HEK293T (cell line): ENCODE results near the gene CSTPP1.
A peak's percentile ranks its signal among the peaks of the same experiment; 100 is the strongest.

Experiments
- CTCF ChIA-PET: fragments of 350-600 bp; formaldehyde crosslinking; extraction: SDS; loops from one replicate; lab custom pipeline; 2021; ENCODE audit warnings: antibody characterized with exemption, inconsistent platforms; lab: Yijun Ruan, JAX
- POLR2A ChIA-PET: fragments of 350-600 bp; formaldehyde crosslinking; extraction: SDS; loops from one replicate; lab custom pipeline; 2020; ENCODE audit warnings: antibody characterized with exemption, inconsistent platforms; lab: Yijun Ruan, JAX
- DNase-seq: peaks from one replicate; pipeline ENCODE4 v3.0.0; 2012; ENCODE audit warnings: mixed read lengths; ENCODE audit errors: extremely low spot score
- ARNT ChIP-seq: fragments of 450-650 bp; IDR thresholded peaks from 2 replicates; pipeline ENCODE4 v1.6.1; 2017; ENCODE audit warnings: mild to moderate bottlenecking
- BHLHE40 ChIP-seq: fragments of 450-650 bp; IDR thresholded peaks from 2 replicates; pipeline ENCODE4 v1.6.1; 2016; ENCODE audit warnings: mild to moderate bottlenecking, moderate library complexity, borderline replicate concordance
- CTBP1 ChIP-seq: fragments of 450-650 bp; IDR thresholded peaks from 2 replicates; pipeline ENCODE4 v1.6.1; 2016; ENCODE audit warnings: borderline replicate concordance
- ELF4 ChIP-seq: fragments of 450-650 bp; IDR thresholded peaks from 2 replicates; pipeline ENCODE4 v1.6.1; 2017; ENCODE audit warnings: antibody characterized with exemption
- FOXA1 ChIP-seq: fragments of 450-650 bp; IDR thresholded peaks from 2 replicates; pipeline ENCODE4 v1.6.1; 2016; ENCODE audit warnings: mild to moderate bottlenecking
- FOXK2 ChIP-seq: fragments of 450-650 bp; IDR thresholded peaks from 2 replicates; pipeline ENCODE4 v1.6.1; 2016; ENCODE audit warnings: mild to moderate bottlenecking
- FOXM1 ChIP-seq: fragments of 450-650 bp; IDR thresholded peaks from 2 replicates; pipeline ENCODE4 v1.6.1; 2017; ENCODE audit warnings: mild to moderate bottlenecking, borderline replicate concordance
- HDGF ChIP-seq: fragments of 450-650 bp; IDR thresholded peaks from 2 replicates; pipeline ENCODE4 v1.6.1; 2017; ENCODE audit warnings: antibody characterized with exemption, borderline replicate concordance
- L3MBTL2 ChIP-seq: fragments of 450-650 bp; conservative IDR thresholded peaks from 2 replicates; pipeline ENCODE4 v1.6.1; 2016; ENCODE audit warnings: mild to moderate bottlenecking
- NFRKB ChIP-seq: fragments of 450-650 bp; IDR thresholded peaks from 2 replicates; pipeline ENCODE4 v1.6.1; 2016; ENCODE audit warnings: mild to moderate bottlenecking, moderate library complexity
- SP1 ChIP-seq: fragments of 450-650 bp; IDR thresholded peaks from 2 replicates; pipeline ENCODE4 v1.6.1; 2017
- SUZ12 ChIP-seq: fragments of 450-650 bp; IDR thresholded peaks from 2 replicates; pipeline ENCODE4 v1.6.1; 2016; ENCODE audit warnings: mild to moderate bottlenecking
- TARDBP ChIP-seq: fragments of 450-650 bp; IDR thresholded peaks from 2 replicates; pipeline ENCODE4 v1.6.1; 2016
- ZNF384 ChIP-seq: fragments of 450-650 bp; IDR thresholded peaks from 2 replicates; pipeline ENCODE4 v1.6.1; 2016
- TF ChIP-seq, protein P1 (sequence below): fragments of 450-650 bp; IDR thresholded peaks from 2 replicates; pipeline ENCODE4 v1.6.1; 2016

The CSTPP1 gene

GRCh38 chr11:46896719-46897406, 39.7 kb upstream of the CSTPP1 start:
- TF ChIP-seq L3MBTL2 (no peak), CTBP1 (no peak), NFRKB (no peak), FOXM1 (no peak), SP1 (no peak), SUZ12 (no peak)
- TF ChIP-seq, protein P1, sequence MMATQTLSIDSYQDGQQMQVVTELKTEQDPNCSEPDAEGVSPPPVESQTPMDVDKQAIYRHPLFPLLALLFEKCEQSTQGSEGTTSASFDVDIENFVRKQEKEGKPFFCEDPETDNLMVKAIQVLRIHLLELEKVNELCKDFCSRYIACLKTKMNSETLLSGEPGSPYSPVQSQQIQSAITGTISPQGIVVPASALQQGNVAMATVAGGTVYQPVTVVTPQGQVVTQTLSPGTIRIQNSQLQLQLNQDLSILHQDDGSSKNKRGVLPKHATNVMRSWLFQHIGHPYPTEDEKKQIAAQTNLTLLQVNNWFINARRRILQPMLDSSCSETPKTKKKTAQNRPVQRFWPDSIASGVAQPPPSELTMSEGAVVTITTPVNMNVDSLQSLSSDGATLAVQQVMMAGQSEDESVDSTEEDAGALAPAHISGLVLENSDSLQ = peak; percentile 65
- ChIA-PET POLR2A (no interaction called here), CTCF (no interaction called here)
- DNase-seq = peak; percentile 39

- POLR2A ChIA-PET = no interaction called here
- DNase-seq = no peak
- CTCF ChIA-PET = no interaction called here
- TF ChIP-seq FOXA1 (no peak), HDGF (no peak), TARDBP (no peak), L3MBTL2 (no peak), BHLHE40 (no peak), ARNT (no peak)
Measured at GRCh38 chr11:46898396-46899095, 38.0 kb upstream of the CSTPP1 start.

- no peak for TF ChIP-seq BHLHE40
- no peak for TF ChIP-seq TARDBP
- no peak for TF ChIP-seq ELF4
- TF ChIP-seq ZNF384 = no peak
- TF ChIP-seq, protein P1 = no peak
- TF ChIP-seq L3MBTL2 = no peak
- no peak for TF ChIP-seq FOXK2
- no peak for TF ChIP-seq FOXM1
- TF ChIP-seq FOXA1 = no peak
- no peak for DNase-seq
- ChIA-PET POLR2A (no interaction called here), CTCF (no interaction called here)
Measured at GRCh38 chr11:46899501-46900025, 37.0 kb upstream of the CSTPP1 start.

DNA sequence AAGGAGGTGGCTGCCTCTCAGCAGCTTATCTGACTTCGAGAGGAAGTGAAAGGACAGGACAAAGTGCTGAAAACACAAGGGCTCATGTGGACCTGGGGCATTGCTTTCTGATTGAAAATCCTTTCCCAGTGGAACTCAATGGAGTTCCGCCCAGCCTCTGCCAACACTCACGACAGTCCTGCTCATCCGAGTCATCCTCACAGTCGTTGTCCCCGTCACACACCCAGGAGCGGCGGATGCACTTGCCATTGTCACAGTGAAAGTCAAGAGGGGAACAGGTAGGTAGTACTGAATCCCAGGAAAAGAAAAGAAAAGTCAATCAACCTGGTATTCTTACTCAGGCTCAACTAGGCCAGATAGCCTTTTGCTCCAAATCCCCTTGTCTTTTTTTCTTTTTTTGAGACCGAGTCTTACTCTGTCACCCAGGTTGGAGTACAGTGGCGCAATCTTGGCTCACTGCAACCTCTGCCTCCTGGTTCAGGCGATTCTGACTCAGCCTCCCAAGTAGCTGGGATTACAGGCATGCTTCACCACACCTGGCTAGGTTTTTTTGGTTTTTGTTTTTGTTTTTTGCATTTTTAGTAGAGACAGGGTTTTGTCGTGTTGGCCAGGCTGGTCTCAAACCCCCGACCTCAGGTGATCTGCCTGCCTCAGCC, 36.3 kb upstream of the CSTPP1 start:
- TF ChIP-seq SUZ12 (no peak), FOXM1 (no peak), NFRKB (no peak)
- TF ChIP-seq, protein P1 = no peak
- no peak for DNase-seq
- CTCF ChIA-PET = no interaction called here
- POLR2A ChIA-PET = no interaction called here

DNA sequence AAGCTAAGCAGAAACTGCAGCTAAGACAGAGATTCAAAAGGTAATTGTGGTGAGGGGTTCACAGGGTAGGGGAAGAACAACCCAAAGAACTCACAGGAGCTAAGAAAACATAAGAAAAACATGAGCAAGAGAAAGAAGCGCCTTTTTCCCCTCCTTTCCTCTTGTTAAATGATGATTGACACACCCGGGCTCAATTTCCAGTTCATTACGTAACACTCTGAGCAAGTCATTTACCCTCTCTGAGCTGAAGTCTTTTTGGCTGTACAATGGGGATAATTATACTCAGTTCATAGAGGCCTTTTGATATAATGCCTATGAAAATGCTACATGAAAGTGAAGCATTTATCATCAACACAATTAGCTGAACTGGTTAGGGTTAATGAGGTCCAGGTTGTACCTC, 35.4 kb upstream of the CSTPP1 start:
- TF ChIP-seq, protein P1 = peak; percentile 60
- TF ChIP-seq CTBP1 = no peak
- POLR2A ChIA-PET = interaction anchor here (0.7 kb wide), 1 partner anchor 16 kb away, joined by 3 read pairs; no protein-coding TSS in a partner anchor
- no peak for DNase-seq
- CTCF ChIA-PET = interaction anchor here (0.6 to 0.7 kb wide), 2 partner anchors 15 to 36 kb away, joined by 3 read pairs; no protein-coding TSS in a partner anchor

DNA sequence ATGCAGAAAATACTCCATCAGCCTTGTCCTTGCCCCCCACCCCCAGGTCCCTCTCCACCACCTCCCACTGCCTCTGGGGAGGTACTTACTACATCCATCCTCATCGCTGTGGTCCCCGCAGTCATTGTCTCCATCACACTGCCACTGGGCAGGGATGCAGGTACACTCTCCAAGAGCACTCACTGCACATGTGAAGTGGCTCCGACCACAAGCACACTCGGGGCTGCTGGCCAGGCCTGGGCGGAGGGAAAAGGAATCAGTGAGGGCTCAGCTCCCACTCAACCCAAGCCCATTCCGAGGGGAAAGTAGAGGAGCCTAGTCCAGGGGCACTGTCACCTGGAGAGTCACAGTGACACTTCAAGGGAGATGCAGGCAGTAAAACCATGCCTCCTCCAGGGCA, 33.9 kb upstream of the CSTPP1 start:
- ChIA-PET CTCF (no interaction called here), POLR2A (no interaction called here)
- TF ChIP-seq ZNF384 (no peak), CTBP1 (no peak), HDGF (no peak), L3MBTL2 (no peak), FOXK2 (no peak), BHLHE40 (no peak), NFRKB (no peak)
- TF ChIP-seq, protein P1 = no peak
- DNase-seq = no peak
